ENCODE data around the gene EZH2.

Gene EZH2

DNA sequence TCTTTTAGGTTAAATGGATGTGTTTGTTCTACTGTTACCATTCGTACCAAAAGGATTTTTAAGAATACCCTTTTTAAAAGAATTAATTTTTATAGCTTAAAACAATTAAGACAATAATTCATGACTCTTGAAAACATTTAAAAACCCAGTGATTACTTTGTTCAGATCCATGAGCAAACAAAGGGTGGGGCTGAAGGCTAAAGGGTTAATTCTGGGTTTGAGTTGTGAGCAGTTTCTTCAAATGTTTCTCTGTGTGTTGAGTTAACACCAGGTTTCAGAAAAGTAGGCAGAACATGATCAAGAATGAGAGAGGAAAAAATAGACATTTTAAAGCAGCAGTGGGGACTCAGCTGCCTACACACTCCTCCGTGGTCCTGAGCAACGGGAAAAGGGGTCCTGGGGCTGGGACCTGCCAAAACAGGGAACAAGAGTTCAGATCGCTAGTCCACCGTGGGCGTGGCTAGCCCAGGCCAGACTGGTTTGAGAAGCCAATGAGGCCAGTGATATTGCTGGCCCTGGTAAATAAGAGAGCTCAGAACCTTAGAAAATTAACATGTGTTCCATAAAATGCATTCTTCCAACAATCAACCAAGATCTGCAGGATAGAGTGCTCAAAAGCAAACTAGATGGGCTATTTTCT lies 14.9 kb upstream of the EZH2 start:
- no peak for TF ChIP-seq SIN3A (IDR thresholded peaks at IDR 0.05; ENCODE audit: borderline replicate concordance, insufficient read depth, low read length)

DNA sequence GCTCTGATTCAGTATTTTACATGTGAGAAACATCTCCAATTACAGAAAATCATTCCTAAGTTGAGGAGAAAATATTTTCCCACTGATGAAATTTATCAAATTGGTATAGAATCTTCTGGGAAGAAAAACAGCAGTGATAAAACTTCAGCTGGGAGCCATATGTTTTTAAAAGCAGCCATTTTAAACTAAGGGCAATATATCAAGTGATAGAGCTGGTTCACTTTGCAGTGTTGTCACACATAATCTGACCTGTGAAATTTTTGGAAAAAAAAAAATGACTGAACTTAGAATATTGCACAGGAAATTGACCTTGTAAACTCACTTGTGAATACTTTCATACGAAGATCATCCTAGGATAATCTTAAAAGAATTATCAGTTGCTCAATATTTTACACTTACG lies 10.5 kb upstream of the EZH2 start:
- no peak for TF ChIP-seq TAF1 (IDR thresholded peaks at IDR 0.05; ENCODE audit: borderline replicate concordance, insufficient read depth, low read length)
- no peak for TF ChIP-seq SIN3A (IDR thresholded peaks at IDR 0.05; ENCODE audit: borderline replicate concordance, insufficient read depth, low read length)
- no peak for TF ChIP-seq POLR2AphosphoS5 (IDR thresholded peaks at IDR 0.05; ENCODE audit: low read depth, low read length)
- no peak for TF ChIP-seq FOXP2 (optimal IDR thresholded peaks at IDR 0.05; ENCODE audit: borderline replicate concordance, extremely low read depth, extremely low read length, insufficient read depth)
- TF ChIP-seq, protein P1, sequence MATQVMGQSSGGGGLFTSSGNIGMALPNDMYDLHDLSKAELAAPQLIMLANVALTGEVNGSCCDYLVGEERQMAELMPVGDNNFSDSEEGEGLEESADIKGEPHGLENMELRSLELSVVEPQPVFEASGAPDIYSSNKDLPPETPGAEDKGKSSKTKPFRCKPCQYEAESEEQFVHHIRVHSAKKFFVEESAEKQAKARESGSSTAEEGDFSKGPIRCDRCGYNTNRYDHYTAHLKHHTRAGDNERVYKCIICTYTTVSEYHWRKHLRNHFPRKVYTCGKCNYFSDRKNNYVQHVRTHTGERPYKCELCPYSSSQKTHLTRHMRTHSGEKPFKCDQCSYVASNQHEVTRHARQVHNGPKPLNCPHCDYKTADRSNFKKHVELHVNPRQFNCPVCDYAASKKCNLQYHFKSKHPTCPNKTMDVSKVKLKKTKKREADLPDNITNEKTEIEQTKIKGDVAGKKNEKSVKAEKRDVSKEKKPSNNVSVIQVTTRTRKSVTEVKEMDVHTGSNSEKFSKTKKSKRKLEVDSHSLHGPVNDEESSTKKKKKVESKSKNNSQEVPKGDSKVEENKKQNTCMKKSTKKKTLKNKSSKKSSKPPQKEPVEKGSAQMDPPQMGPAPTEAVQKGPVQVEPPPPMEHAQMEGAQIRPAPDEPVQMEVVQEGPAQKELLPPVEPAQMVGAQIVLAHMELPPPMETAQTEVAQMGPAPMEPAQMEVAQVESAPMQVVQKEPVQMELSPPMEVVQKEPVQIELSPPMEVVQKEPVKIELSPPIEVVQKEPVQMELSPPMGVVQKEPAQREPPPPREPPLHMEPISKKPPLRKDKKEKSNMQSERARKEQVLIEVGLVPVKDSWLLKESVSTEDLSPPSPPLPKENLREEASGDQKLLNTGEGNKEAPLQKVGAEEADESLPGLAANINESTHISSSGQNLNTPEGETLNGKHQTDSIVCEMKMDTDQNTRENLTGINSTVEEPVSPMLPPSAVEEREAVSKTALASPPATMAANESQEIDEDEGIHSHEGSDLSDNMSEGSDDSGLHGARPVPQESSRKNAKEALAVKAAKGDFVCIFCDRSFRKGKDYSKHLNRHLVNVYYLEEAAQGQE (IDR thresholded peaks at IDR 0.05; ENCODE audit: insufficient read depth in 1 of 2, low read depth in 2 of 2, low read length in 2 of 2) = no peak

DNA sequence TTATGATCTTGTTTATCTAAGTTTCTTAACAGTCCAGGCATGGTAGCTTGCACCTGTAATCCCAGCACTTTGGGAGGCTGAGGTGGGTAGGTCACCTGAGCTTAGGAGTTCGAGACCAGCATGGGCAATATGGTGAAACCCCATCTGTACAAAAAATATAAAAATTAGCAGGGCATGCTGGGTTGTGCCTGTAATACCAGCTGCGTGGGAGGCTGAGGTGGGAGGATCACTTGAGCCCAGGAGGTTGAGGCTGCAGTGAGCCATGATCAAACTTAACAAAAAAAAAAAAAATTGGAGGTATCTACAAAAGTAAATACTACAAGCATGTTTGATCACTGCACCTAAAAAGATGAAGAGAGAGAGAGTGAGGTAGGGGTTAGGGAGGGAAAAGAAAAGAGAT lies 9.0 kb upstream of the EZH2 start:
- TF ChIP-seq SIN3A (IDR thresholded peaks at IDR 0.05; ENCODE audit: borderline replicate concordance, insufficient read depth, low read length) = no peak
- no peak for TF ChIP-seq FOXP2 (optimal IDR thresholded peaks at IDR 0.05; ENCODE audit: borderline replicate concordance, extremely low read depth, extremely low read length, insufficient read depth)
- TF ChIP-seq, protein P1 (IDR thresholded peaks at IDR 0.05; ENCODE audit: insufficient read depth in 1 of 2, low read depth in 2 of 2, low read length in 2 of 2) = no peak
- no peak for TF ChIP-seq POLR2AphosphoS5 (IDR thresholded peaks at IDR 0.05; ENCODE audit: low read depth, low read length)
- TF ChIP-seq TAF1 (IDR thresholded peaks at IDR 0.05; ENCODE audit: borderline replicate concordance, insufficient read depth, low read length) = no peak

DNA sequence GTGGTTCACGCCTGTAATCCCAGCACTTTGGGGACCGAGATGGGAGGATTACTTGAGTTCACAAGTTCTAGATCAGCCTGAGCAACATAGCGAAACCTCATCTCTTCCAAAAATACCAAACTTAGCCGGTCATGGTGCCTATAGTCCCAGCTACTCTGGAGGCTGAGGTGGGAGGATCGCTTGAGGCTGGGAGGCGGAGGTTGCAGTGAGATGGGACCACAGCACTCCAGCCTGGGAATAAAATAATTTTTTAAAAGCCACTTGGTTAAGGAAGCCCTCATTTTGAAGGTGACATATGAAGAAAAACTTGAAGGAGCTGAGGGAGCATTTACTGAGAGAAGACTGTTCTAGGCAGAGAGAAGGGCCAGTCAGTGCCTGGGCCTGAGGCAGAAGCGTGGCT lies 4.2 kb upstream of the EZH2 start:
- TF ChIP-seq SIN3A (IDR thresholded peaks at IDR 0.05; ENCODE audit: borderline replicate concordance, insufficient read depth, low read length) (no peak), FOXP2 (optimal IDR thresholded peaks at IDR 0.05; ENCODE audit: borderline replicate concordance, extremely low read depth, extremely low read length, insufficient read depth) (no peak)
- TF ChIP-seq, protein P1 (IDR thresholded peaks at IDR 0.05; ENCODE audit: insufficient read depth in 1 of 2, low read depth in 2 of 2, low read length in 2 of 2) = no peak

DNA sequence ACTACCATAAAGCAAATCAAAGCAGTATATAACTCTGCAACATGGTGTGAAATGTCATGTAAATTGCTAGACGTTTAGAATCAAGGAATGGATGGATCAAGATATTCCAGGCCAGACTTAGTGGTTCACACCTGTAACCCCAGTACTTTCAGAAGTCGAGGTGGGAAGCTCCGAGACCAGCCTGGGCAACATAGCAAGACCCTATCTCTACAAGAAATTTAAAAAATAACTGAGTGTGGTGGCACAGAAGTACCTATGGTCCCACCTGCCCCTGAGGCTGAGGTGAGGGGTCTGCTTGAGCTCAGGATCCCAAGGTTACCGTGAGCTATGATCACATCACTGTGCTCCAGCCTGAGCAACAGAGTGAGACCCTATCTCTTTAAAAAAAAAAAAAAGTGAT lies 2.8 kb upstream of the EZH2 start:
- TF ChIP-seq TAF1 (IDR thresholded peaks at IDR 0.05; ENCODE audit: borderline replicate concordance, insufficient read depth, low read length) (no peak), SIN3A (IDR thresholded peaks at IDR 0.05; ENCODE audit: borderline replicate concordance, insufficient read depth, low read length) (no peak), FOXP2 (optimal IDR thresholded peaks at IDR 0.05; ENCODE audit: borderline replicate concordance, extremely low read depth, extremely low read length, insufficient read depth) (no peak), POLR2AphosphoS5 (IDR thresholded peaks at IDR 0.05; ENCODE audit: low read depth, low read length) (no peak)
- TF ChIP-seq, protein P1 (IDR thresholded peaks at IDR 0.05; ENCODE audit: insufficient read depth in 1 of 2, low read depth in 2 of 2, low read length in 2 of 2) = no peak
